GM19455 (cell line): Measurements from ENCODE around the gene UBXN11.
"Not testable (repeated sequence)": the region's sequence is repeated elsewhere in the genome, so short reads cannot be mapped to it uniquely, and the experiment has no call there.

Experiments used
- ATAC-seq: cut with Tn5 transposase; IDR thresholded peaks from one replicate; pipeline ENCODE4 v1.9.1; 2021; ENCODE audit not compliant: unreplicated experiment

The UBXN11 gene

DNA sequence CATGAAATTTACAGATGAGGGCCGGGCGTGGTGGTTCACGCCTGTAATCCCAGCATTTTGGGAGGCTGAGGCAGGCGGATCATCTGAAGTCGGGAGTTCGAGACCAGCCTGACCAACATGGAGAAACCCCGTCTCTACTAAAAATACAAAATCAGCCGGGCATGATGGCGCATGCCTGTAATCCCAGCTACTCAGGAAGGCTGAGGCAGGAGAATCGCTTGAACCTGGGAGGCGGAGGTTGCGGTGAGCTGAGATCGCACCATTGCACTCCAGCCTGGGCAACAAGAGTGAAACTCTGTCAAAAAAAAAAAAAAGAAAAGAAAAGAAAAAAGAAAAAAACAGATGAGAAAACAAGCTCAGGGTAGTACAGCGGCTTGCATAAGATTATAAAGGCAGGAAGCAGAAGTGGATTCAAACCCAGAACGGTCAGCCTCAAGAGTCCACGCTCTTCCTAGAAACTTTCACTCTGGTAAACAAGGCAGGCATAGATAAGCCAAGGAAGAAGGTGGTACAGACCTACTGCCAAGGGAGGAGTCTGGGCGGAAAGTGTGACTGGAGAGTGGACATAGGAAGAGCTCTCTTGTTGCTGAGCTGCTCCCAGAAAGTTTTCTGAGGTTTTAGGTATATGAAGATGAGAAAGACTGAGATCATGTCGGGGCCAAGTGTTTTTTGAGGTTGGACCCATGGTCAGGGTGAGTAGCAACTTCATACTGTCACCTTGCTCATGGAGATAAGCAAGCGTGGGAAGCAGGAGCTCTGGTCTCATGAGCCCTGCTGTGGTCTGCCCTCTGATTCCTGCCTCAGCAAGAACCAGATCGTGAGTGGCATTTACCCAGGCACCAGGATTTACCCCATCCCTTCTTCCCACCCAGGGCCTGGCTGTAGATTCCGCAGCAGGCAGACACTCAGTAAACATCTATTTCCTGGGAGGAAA lies 1.8 kb upstream of the UBXN11 start:
- not testable (repeated sequence) for ATAC-seq

- no peak for ATAC-seq
Observed at GRCh38 chr1:26307363-26307781, 936 bp upstream of the UBXN11 start.

GRCh38 chr1:26305667-26306289 lies 658 bp downstream of the UBXN11 start:
- ATAC-seq = no peak

DNA sequence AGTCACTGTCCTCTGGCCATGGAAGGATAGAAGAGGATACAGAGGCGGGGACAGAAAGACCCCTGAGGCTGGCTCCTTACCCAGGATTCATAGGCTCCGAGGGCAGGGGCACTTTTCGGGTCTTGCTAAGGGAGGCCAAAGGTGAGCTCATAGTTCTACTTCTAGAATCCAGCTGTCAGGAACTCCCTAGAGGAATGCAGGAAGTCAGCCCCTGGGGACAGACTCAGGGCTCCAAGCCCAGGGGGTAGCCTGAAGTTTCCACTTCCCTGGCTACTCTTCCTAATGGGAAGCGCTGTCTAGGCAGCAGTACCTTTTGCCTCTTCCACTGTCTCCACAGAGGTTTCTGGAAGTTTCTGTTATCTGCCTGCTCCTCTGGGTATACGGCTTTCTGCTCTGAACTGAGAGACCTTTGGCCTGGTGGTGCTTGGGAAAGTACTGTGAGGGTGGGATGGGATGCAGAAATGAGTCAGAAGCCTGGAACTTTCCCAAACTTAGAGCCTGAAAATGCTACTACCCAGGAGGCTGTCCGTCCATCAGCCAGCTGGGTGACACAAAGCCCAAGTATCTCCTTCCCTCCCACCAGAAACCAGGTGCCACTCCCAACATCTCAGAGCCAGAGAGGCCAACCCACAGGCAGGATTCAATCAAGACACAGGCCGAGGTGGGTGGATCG lies 3.6 kb downstream of the UBXN11 start:
- ATAC-seq = no peak

GRCh38 chr1:26300578-26301275 lies 5.7 kb downstream of the UBXN11 start:
- ATAC-seq = no peak

DNA sequence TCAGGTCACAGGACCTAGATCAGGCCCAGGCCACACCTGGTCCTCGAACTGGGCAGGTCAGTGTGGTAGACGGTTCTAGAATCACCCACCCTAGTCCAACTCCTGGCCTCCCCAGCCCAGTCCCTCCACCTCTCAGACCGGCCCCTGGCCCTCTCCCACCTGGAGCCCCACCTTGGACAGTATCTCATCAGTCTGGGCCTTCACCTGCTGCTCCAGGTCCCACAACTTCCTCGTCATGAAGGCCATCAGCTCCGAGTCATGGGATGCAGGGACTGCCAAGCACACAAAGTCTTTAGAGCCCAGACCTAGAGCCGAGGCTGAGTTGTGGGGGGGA lies 8.7 kb downstream of the UBXN11 start:
- no peak for ATAC-seq

DNA sequence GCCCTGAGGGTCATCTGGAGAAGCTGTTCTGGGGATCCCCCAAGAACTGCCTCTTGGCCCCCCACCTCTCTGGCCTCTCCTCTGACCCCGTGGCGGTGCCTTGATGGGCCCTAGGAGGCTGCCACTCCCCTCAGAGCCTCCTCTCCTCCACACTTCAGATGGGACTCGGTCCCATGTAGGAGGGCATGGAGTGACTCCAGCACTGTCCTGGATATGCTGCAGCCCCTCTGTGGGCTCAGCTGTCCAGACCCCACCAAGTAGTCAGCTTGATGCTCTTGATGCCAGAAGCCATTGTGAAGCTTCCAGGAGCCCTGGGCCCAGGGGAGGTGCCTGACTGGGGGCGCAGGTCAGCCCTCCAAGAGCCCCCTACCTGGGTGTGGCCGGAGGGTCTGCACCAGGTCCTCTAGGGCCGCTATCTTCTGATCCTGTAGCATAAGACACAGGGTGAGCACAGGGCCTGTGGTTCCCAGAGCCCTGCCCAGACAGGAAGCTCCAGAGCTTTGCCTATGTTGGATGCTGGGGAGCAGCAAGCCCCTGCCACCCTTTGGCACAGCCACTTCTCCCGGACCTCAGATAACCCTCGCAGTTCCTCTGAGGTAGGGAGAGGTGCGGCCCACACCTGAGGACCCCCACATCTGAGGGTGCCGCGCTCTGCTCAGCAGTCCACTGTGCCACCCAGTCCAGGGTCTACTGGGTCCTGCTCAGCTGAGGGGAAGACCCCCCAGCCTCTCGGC lies 9.2 kb downstream of the UBXN11 start:
- ATAC-seq = no peak

GRCh38 chr1:26296340-26297056 lies 9.9 kb downstream of the UBXN11 start:
- ATAC-seq = no peak

DNA sequence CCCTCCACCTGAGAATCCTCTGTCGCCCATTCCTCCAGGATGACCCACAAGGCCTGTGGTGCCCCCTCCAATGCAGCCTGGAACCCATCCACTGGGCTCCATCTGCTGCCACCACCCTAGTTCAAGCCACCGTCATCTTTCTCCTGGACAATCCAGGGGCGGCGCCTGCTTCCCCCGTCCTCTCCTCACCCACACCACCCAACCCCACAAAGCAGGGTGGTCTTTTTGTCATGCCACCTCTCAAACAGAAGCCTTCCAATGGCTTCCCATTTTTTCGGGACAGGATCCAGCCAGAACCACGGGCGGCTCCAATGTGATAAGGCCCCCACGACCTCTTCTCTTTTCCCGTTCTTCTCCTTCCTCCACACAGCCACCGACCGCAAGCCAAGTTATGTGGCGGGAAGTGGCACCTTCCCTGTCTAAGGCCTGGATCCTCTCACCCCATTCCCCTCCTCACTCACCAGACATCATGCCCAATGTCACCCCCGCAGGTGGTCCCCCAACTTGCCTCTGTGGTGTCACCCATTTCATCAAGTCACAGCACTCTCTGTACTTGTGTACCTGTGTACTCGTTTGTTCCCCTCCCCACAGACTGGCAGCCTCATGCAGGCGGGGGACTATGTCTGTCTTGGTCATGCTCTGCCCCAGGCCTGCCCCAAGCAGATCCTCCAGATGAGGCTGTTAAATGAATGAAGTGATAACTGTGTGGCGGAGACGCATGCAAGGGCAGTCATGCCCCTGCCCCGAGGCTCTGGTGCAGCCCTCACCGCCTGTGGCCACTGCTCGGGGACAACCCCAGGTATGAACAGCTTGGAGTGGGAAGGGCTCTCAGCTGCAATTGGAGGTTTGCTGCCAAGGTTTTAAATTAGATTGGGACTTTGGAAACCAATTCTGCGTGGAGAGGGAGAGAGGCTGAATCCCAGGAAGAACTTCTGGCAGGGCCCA lies 11.0 kb downstream of the UBXN11 start:
- ATAC-seq = no peak

GRCh38 chr1:26293911-26294463 lies 12.4 kb downstream of the UBXN11 start:
- no peak for ATAC-seq

- ATAC-seq = not testable (repeated sequence)
Observed at GRCh38 chr1:26292735-26293134, 13.7 kb downstream of the UBXN11 start.

DNA sequence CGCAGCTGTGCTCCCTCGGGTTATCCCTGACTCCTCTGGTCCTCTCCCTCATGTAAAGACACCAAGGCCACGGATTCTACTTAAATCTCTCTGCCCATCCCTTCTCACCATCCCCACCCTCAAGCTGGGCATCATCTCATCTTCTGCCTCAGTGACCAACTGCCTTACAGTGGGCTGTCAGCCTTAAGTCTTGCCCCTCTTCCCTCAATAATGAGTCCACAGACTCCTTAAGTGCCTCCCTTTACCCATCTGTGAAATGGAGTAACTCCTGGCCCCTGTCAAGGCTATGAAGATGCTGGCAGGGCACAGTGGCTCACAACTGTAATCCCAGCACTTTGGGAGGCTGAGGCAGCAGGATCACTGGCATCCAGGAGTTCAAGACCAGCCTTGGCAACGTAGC lies 14.5 kb downstream of the UBXN11 start:
- ATAC-seq = no peak

DNA sequence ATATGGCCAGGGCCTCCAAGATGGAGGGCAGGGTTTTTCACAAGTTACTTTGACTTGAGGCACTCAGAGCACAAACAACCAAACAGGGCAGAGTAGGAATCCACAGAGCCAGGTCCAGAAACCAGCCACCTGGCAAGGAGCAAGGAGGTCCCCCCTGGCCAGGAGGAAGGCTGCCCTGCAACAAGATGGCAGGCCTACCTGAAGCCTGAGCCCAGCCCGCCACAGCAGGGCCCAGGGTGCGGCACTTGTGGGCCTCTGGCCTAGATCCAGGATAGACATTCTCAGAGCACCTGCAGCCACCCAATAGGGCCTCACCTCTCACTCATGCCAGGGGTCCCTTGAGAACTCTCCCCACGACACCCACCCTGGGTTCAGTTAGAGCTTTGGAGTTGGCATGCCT lies 15.0 kb downstream of the UBXN11 start:
- ATAC-seq = no peak

- ATAC-seq = no peak
Observed at GRCh38 chr1:26290882-26291261, 15.6 kb downstream of the UBXN11 start.

DNA sequence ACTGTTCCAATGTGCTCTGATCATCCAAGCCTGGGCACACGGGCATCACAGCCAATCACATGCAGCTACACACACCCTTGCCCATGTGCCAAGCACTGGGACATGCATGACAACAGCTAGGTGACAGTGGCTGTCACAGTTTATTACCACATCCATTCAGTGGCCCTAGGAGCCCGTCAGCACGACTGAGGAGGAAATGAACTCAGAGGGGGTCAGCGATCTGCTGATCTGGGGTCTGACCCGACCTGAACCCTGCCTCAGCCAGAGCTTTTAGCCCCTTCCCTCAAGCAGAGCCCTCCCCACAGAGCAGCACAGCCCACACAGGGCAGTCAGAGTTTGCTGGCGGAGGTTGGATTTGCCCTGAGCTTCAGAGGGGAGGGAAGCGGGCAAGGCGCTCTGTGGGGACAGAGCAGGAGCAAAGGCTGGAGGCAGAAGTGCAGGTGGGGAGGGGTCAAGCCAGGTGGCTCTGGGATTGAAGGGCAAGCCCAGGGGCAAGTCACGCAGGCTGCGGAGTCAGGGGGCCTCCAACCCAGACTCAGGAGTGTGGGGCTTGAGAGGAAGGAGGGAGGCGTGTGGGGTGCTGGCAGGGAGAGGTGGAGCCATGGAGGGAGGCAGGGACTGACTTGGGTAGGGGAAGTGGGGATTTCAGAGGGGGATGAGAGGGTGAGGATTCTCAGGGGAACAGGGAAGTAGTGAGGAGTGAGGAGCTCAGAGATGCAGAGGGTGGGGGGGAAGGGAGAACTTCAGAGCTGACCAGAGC lies 16.1 kb downstream of the UBXN11 start:
- ATAC-seq = no peak

- ATAC-seq = peak; percentile 44
Observed at GRCh38 chr1:26289158-26290059, 17.0 kb downstream of the UBXN11 start.
